Gastroesophageal sphincter (tissue), 4 donors: ENCODE results near the gene KRTAP9-7. TPM values are rescaled to one million over a fixed set of nuclear protein-coding genes. Genes with fewer than 3 reads are reported as not detected.

Experiments used
- ATAC-seq: fragments of 150-250 bp; one replicate; pipeline ENCODE4 v1.9.1; 2016; ENCODE audit warnings: mild to moderate bottlenecking, moderate library complexity
- H3K27ac ChIP-seq, 4 donors: fragments of 200-600 bp; sonication (generic) in 3 of 4; 1 replicate in 3 of 4; 2 replicates in 1 of 4; pipeline ENCODE4 v1.5.1; 2016 to 2019
- H3K27me3 ChIP-seq: fragments of 200-600 bp; sonication (generic); one replicate; pipeline ENCODE4 v1.5.1; 2019
- H3K36me3 ChIP-seq, 2 donors: fragments of 200-600 bp; sonication (generic); one replicate each; pipeline ENCODE4 v1.5.1; 2019; ENCODE audit warnings: control low read depth in 1 of 2
- H3K4me1 ChIP-seq, 3 donors: fragments of 200-600 bp; sonication (generic); 1 replicate in 2 of 3; 2 replicates in 1 of 3; pipeline ENCODE4 v1.5.1; 2016 to 2019; ENCODE audit warnings: control low read depth in 2 of 3
- H3K4me3 ChIP-seq, 2 donors: fragments of 200-600 bp; sonication (generic); one replicate each; pipeline ENCODE4 v1.5.1; 2019; ENCODE audit warnings: mild to moderate bottlenecking in 1 of 2, moderate library complexity in 1 of 2
- H3K9me3 ChIP-seq, 3 donors: fragments of 200-600 bp; sonication (generic); one replicate each; pipeline ENCODE4 v1.5.1; 2017 to 2019; ENCODE audit warnings: control low read depth in 2 of 3
- EP300 ChIP-seq: sonication (generic); formaldehyde crosslinking; IDR thresholded peaks from one replicate; pipeline ENCODE4 v1.6.1; 2017; ENCODE audit warnings: antibody characterized with exemption, mild to moderate bottlenecking
- POLR2A ChIP-seq, 2 donors: fragments of 450-650 bp; IDR thresholded peaks; one replicate each; pipeline ENCODE4 v1.6.1; 2017; ENCODE audit warnings: antibody characterized with exemption in 2 of 2, mild to moderate bottlenecking in 2 of 2, moderate library complexity in 1 of 2
- POLR2AphosphoS5 ChIP-seq: sonication (generic); formaldehyde crosslinking; IDR thresholded peaks from one replicate; pipeline ENCODE4 v1.6.1; 2017; ENCODE audit warnings: antibody characterized with exemption
- WGBS, 2 donors: methylation state at CpG; one replicate each; pipeline ENCODE4 v1.1.5; 2018; ENCODE audit warnings: low coverage in 1 of 2; 5-methylcytosine and 5-hydroxymethylcytosine counted together
- total RNA-seq, 4 donors: library from RNA; depleted of rRNA; stranded (reverse); fragments of >200 nt; gene quantifications; one replicate each; pipeline ENCODE4 v1.1.0, GENCODE V29; 2016
- TF ChIP-seq, protein P1 (sequence below), 4 experiments: fragments of 200-600 bp in 2 of 4; fragments of 450-650 bp in 2 of 4; sonication (generic) in 1 of 4; IDR thresholded peaks; one replicate each; pipeline ENCODE4 v1.5.1; 2017 to 2019; ENCODE audit warnings: antibody characterized with exemption in 4 of 4, mild to moderate bottlenecking in 2 of 4, moderate library complexity in 2 of 4

Gene KRTAP9-7
- total RNA-seq, 4 donors from 2014 or later, result 0.66 TPM; not detected in 3

GRCh38 chr17:41308251-41308917 is 32.9 kb downstream of the KRTAP9-7 start:
- peaks cover 0 to 5% (median 0%) of the 10 kb centered on the region in 3 donors for H3K4me1 ChIP-seq
- WGBS, 2 donors, result 54 to 63% methylated on average over 6 of the region's 10 CpGs
- H3K9me3 ChIP-seq, result no peaks in the 10 kb centered on the region
- no peaks in the 10 kb centered on the region for H3K36me3 ChIP-seq
- peak; percentile 22 for ATAC-seq
- no peak overlapping the region for H3K27ac ChIP-seq
- TF ChIP-seq EP300 (no peak), POLR2AphosphoS5 (no peak), POLR2A (IDR thresholded peaks at IDR 0.05) (no peak)
- TF ChIP-seq, protein P1, sequence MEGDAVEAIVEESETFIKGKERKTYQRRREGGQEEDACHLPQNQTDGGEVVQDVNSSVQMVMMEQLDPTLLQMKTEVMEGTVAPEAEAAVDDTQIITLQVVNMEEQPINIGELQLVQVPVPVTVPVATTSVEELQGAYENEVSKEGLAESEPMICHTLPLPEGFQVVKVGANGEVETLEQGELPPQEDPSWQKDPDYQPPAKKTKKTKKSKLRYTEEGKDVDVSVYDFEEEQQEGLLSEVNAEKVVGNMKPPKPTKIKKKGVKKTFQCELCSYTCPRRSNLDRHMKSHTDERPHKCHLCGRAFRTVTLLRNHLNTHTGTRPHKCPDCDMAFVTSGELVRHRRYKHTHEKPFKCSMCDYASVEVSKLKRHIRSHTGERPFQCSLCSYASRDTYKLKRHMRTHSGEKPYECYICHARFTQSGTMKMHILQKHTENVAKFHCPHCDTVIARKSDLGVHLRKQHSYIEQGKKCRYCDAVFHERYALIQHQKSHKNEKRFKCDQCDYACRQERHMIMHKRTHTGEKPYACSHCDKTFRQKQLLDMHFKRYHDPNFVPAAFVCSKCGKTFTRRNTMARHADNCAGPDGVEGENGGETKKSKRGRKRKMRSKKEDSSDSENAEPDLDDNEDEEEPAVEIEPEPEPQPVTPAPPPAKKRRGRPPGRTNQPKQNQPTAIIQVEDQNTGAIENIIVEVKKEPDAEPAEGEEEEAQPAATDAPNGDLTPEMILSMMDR (IDR thresholded peaks at IDR 0.05), result no peak
- H3K27me3 ChIP-seq, result peaks cover 25% of the 10 kb centered on the region
- H3K4me3 ChIP-seq, result no peak overlapping the region

DNA sequence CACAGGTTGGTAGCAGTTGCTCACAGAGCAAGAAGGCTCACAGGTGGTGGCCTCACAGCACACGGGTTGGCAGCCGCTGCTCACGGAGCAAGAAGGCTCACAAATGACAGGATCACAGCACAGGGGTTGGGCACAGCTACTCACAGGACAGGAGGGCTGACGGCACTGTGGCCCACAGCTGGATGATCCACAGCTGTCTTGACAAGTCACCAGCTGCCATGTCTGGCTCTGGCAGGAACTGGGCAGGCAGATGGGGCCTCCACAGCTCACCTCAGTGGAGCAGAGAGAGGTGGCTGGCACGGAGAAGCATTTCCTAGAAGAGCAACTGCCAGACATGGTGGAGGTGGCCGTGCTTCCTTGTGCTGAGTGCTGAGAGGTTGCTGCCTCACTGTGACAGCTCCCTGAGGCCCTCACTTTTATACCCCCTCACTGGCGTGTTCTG is 33.4 kb downstream of the KRTAP9-7 start, which contains the start of gene KRTAP16-1:
Gene KRTAP16-1 (minus strand): TSS at position 392 of the 442 bp plus-strand sequence. CDS start 56 bp downstream, at position 336.
- H3K4me1 ChIP-seq, result peaks cover 0 to 5% (median 0%) of the 10 kb centered on the region in 3 donors
- no peak within 1 kb of the TSS for H3K27ac ChIP-seq
- 75% methylated on average over 1 of the region's 7 CpGs; no CpG with 5 or more reads in 1 of the 2 donors for WGBS, 2 donors
- no peaks in the 10 kb centered on the region for H3K36me3 ChIP-seq
- H3K9me3 ChIP-seq, result no peaks in the 10 kb centered on the region
- peaks cover 25% of the 10 kb centered on the region for H3K27me3 ChIP-seq
- no peak within 1 kb of the TSS for H3K4me3 ChIP-seq
- ATAC-seq, result no peak
- no peak for TF ChIP-seq POLR2A (IDR thresholded peaks at IDR 0.05)
- no peak for TF ChIP-seq EP300
- TF ChIP-seq POLR2AphosphoS5, result no peak
- TF ChIP-seq, protein P1 (IDR thresholded peaks at IDR 0.05), result no peak

DNA sequence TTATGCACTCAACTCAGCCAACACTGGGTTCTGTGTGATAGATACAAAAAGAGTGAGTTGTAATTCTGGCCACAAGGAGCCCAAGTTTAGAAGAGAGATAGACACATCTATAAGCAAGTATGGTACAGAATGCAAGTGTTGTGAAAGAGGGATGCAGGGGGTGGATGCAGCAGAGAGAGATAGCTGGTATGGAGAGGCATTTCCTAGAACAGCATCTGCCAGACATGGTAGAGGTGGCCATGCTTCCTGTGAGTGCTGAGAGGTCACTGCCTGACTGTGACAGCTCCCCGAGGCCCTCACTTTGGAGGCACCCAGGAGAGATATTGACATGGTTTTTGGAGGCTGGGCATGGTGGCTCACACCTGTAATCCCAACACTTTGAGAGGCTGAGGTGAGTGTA is 35.6 kb downstream of the KRTAP9-7 start:
- WGBS, 2 donors, result 89% methylated on average over 1 of the region's 1 CpG; no CpG with 5 or more reads in 1 of the 2 donors
- no peak for TF ChIP-seq EP300
- no peak for TF ChIP-seq POLR2A (IDR thresholded peaks at IDR 0.05)
- TF ChIP-seq POLR2AphosphoS5, result no peak
- TF ChIP-seq, protein P1 (IDR thresholded peaks at IDR 0.05), result no peak

DNA sequence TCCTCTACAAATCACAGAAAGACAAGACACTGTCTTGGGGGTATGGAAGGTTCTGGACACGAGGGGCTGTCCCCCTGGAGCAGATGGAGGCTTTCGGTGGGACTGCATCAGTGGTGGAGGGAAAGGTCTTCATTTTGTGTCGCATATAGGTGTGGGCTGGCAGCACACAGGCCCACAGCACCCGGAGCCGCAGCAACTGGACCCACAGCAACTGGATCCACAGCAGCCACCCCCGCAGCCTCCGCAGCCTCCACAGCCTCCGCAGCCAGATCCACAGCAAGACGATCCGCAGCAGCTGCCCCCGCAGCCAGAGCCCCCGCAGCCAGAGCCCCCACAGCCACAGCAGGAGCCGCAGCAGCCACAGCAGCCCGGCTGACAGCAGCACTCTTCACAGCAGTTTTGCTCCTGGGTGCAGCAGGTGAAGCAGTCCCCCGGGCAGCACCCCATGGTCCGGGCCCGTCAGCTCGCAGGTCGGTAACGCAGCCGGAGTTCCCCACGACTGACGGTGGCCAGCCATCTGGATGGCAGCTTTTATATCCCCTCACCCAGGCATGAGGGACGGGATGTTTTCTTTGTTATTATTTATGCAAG is 39.8 kb downstream of the KRTAP9-7 start, which contains the start of gene KRTAP17-1:
Gene KRTAP17-1 (minus strand): TSS at position 507 of the 591 bp plus-strand sequence. CDS start 60 bp downstream, at position 447.
- Histone ChIP-seq H3K4me1 (no peaks in the 10 kb centered on the region), H3K9me3 (peaks cover 0 to 11% (median 0%) of the 10 kb centered on the region in 3 donors), H3K4me3 (no peak within 1 kb of the TSS), H3K36me3 (no peaks in the 10 kb centered on the region), H3K27ac (no peak within 1 kb of the TSS), H3K27me3 (peaks cover 23% of the 10 kb centered on the region)
- no peak for ATAC-seq
- no peak for TF ChIP-seq EP300
- no peak for TF ChIP-seq POLR2AphosphoS5
- TF ChIP-seq, protein P1 (IDR thresholded peaks at IDR 0.05), result no peak
- no peak for TF ChIP-seq POLR2A (IDR thresholded peaks at IDR 0.05)
- WGBS, 2 donors, result 76 to 96% methylated on average over 3 of the region's 24 CpGs

More for the DNA sequence above, 35.6 kb downstream of the KRTAP9-7 start:
- Histone ChIP-seq H3K36me3 (no peaks in the 10 kb centered on the region), H3K9me3 (no peaks in the 10 kb centered on the region), H3K4me3 (no peak overlapping the region), H3K27ac (no peak overlapping the region), H3K4me1 (peaks cover 0 to 5% (median 0%) of the 10 kb centered on the region in 3 donors), H3K27me3 (peaks cover 43% of the 10 kb centered on the region)
- no peak for ATAC-seq
